ENCODE data around the gene CCDC102B. TPM values are rescaled to one million over a fixed set of nuclear protein-coding genes. Genes with fewer than 3 reads are reported as not detected.

Gene CCDC102B
- total RNA-seq, 1 donor from 2014 or later, result 4.4 TPM

DNA sequence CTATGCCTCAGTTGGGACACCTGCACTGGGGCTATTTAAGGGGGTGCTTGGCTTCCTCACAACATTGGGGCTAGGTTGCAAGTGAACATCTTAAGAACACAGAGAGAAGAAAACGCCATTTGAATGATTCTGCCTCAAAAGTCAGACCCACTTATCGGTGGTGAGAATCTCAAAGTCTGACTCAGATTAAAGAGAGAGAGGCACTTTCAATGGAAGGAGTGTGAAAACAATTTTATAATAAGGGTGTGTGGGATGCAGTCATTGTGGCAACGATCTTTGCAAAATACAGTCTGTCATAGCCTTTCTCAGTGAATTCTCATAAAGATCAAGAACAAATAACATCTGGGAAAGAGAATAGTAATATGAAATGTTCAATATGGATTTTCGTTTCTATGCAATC lies 41.8 kb downstream of the CCDC102B start:
- no peaks in the 10 kb centered on the region for H3K4me1 Mint-ChIP-seq (ENCODE audit: low read depth)
- no peak for DNase-seq (ENCODE audit: low spot score, unreplicated experiment)
- H3K9me3 Mint-ChIP-seq (ENCODE audit: low read depth), result no peaks in the 10 kb centered on the region
- no peak overlapping the region for H3K4me3 Mint-ChIP-seq (ENCODE audit: low read depth)
- no peak for TF ChIP-seq CTCF (IDR thresholded peaks at IDR 0.05; ENCODE audit: unreplicated experiment)
- H3K36me3 Mint-ChIP-seq (ENCODE audit: insufficient read depth), result no peaks in the 10 kb centered on the region
- H3K27me3 Mint-ChIP-seq, result no peaks in the 10 kb centered on the region
- H3K27ac Mint-ChIP-seq, result no peak overlapping the region

GRCh38 chr18:68840554-68841263 lies 42.8 kb downstream of the CCDC102B start:
- no peak for TF ChIP-seq CTCF (IDR thresholded peaks at IDR 0.05; ENCODE audit: unreplicated experiment)

DNA sequence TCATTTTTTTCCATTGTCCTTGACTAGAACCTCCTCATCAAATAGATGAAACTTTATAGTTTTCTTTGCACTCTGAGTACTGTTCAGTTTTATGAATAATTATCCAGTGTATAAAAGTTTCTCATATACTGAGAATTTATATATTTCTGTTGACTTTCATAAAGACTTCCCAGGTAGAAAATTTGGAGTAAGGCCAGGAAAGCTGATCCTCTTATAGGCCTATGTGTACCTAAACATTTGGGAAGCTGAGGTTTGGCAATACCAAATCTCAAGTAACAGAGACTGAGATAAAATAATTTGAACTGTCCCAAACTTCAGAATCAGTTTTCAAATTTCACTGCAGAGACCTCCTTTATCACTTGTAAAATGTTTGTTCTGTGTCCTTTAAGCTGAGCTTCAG lies 43.4 kb downstream of the CCDC102B start:
- Mint-ChIP-seq H3K9me3 (ENCODE audit: low read depth) (no peaks in the 10 kb centered on the region), H3K36me3 (ENCODE audit: insufficient read depth) (no peaks in the 10 kb centered on the region), H3K27ac (no peak overlapping the region), H3K4me3 (ENCODE audit: low read depth) (no peak overlapping the region), H3K4me1 (ENCODE audit: low read depth) (no peaks in the 10 kb centered on the region), H3K27me3 (no peaks in the 10 kb centered on the region)
- no peak for TF ChIP-seq CTCF (IDR thresholded peaks at IDR 0.05; ENCODE audit: unreplicated experiment)
- DNase-seq (ENCODE audit: low spot score, unreplicated experiment), result no peak

More at GRCh38 chr18:68840554-68841263, 42.8 kb downstream of the CCDC102B start:
- no peak overlapping the region for H3K4me3 Mint-ChIP-seq (ENCODE audit: low read depth)
- no peak for DNase-seq (ENCODE audit: low spot score, unreplicated experiment)
- H3K4me1 Mint-ChIP-seq (ENCODE audit: low read depth), result no peaks in the 10 kb centered on the region
- H3K27ac Mint-ChIP-seq, result peak overlapping the region; percentile 10
- H3K9me3 Mint-ChIP-seq (ENCODE audit: low read depth), result no peaks in the 10 kb centered on the region
- no peaks in the 10 kb centered on the region for H3K36me3 Mint-ChIP-seq (ENCODE audit: insufficient read depth)
- H3K27me3 Mint-ChIP-seq, result no peaks in the 10 kb centered on the region

GRCh38 chr18:68842951-68843350 lies 45.1 kb downstream of the CCDC102B start:
- H3K36me3 Mint-ChIP-seq (ENCODE audit: insufficient read depth), result no peaks in the 10 kb centered on the region
- H3K9me3 Mint-ChIP-seq (ENCODE audit: low read depth), result no peaks in the 10 kb centered on the region
- DNase-seq (ENCODE audit: low spot score, unreplicated experiment), result no peak
- H3K4me1 Mint-ChIP-seq (ENCODE audit: low read depth), result no peaks in the 10 kb centered on the region
- no peak overlapping the region for H3K4me3 Mint-ChIP-seq (ENCODE audit: low read depth)
- H3K27ac Mint-ChIP-seq, result no peak overlapping the region
- H3K27me3 Mint-ChIP-seq, result no peaks in the 10 kb centered on the region
- no peak for TF ChIP-seq CTCF (IDR thresholded peaks at IDR 0.05; ENCODE audit: unreplicated experiment)

GRCh38 chr18:68843473-68844089 lies 45.7 kb downstream of the CCDC102B start:
- no peaks in the 10 kb centered on the region for H3K27me3 Mint-ChIP-seq

More at GRCh38 chr18:68843473-68844089, 45.7 kb downstream of the CCDC102B start:
- Mint-ChIP-seq H3K27ac (no peak overlapping the region), H3K4me1 (ENCODE audit: low read depth) (no peaks in the 10 kb centered on the region), H3K9me3 (ENCODE audit: low read depth) (no peaks in the 10 kb centered on the region), H3K4me3 (ENCODE audit: low read depth) (no peak overlapping the region), H3K36me3 (ENCODE audit: insufficient read depth) (no peaks in the 10 kb centered on the region)
- TF ChIP-seq CTCF (IDR thresholded peaks at IDR 0.05; ENCODE audit: unreplicated experiment), result peak; percentile 24
- DNase-seq (ENCODE audit: low spot score, unreplicated experiment), result no peak

All from progenitor cell of endocrine pancreas (in vitro differentiated cells).